ENCODE measurements around the gene PLGRKT.

Gene PLGRKT

DNA sequence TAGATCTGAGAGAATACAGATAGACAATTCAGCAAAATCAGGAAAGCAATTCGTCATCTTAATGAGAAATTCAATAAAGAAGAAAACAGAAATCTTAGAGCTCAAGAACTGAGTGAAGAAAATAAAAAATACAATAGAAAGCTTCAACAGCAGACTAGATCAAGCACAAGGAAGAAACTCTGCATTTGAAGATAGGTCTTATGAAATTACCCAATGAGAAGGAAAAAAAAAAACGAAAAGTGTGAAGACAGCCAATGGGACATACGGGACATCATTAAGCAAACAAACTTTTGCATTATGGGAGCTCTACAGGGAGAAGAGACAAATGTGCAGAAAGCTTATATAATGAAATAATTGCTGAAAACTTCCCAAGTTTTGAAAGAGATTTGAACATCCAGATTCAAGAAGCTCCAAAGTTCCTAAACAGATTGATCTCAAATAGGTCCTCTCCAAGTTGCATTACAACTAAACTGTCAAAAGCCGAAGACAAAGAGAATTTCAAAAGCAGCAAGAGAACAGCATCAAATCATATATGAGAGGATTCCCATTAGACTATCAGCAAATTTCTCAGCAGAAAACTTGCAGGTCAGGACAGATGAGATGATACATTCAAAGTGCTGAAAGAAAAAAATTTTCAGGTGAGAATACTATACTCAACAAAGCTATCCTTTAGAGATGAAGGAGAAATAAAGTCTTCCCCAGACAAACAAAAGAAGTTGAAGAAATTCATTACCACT is 122.4 kb downstream of the PLGRKT start:
- no peak for DNase-seq (ENCODE audit: low read depth, low spot score)

DNA sequence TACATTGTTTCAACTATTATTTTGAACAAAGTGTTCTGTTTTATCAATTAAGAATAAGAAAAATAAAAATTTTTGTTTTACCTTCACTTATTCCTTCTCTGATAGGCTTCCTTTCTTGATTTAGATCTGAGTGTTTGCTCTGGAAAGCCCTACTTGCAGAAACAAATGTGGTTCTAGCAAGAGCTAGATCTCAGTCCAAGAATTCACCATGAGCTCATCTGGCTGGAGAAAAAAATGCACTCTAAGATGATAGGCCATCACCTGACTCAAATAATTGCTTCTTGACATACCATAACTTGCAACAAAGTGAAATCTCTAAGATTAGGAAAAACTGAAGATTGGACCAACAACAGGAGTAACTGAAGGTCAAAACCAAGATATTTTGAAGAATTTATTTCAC is 126.9 kb downstream of the PLGRKT start:
- no peak for DNase-seq (ENCODE audit: low read depth, low spot score)
